Colonic mucosa (tissue), 4 donors: ENCODE results near the gene TTC28. TPM values are rescaled to one million over a fixed set of nuclear protein-coding genes. Genes with fewer than 3 reads are reported as not detected.

ENCODE experiments used
- DNase-seq: peaks from one replicate; pipeline ENCODE4 v3.0.0-alpha.2; 2020
- H3K27ac ChIP-seq: fragments of 200-600 bp; one replicate; pipeline ENCODE4 v1.8.0; 2021
- H3K27me3 ChIP-seq: fragments of 200-600 bp; one replicate; pipeline ENCODE4 v1.8.0; 2021
- H3K36me3 ChIP-seq: fragments of 200-600 bp; one replicate; pipeline ENCODE4 v1.8.0; 2021
- H3K4me1 ChIP-seq: fragments of 200-600 bp; one replicate; pipeline ENCODE4 v1.8.0; 2021; ENCODE audit warnings: mild to moderate bottlenecking
- H3K4me3 ChIP-seq: fragments of 200-600 bp; one replicate; pipeline ENCODE4 v1.8.0; 2021
- H3K9ac ChIP-seq, 2 donors: one replicate each; pipeline ENCODE4 v1.7.0; 2013; ENCODE audit warnings: control low read depth in 2 of 2, low read depth in 2 of 2, low read length in 2 of 2
- H3K9me3 ChIP-seq: fragments of 200-600 bp; one replicate; pipeline ENCODE4 v1.8.0; 2021
- CTCF ChIP-seq: fragments of 200-600 bp; IDR thresholded peaks from one replicate; pipeline ENCODE4 v1.8.0; 2022; ENCODE audit warnings: antibody characterized with exemption, mild to moderate bottlenecking
- intact Hi-C: fragments of 100-400 bp; cut with DNase I; formaldehyde crosslinking; loops from one replicate; pipeline ENCODE4 v1.14.1; 2022
- total RNA-seq, 2 donors: library from RNA; stranded (reverse); fragmentation: NEBNext Ultra II Directional in 1 of 2; extraction: Animal tissue kit (Norgen Biotek cat#: 25700) in 1 of 2; gene quantifications; one replicate each; pipeline ENCODE4 v1.2.1, GENCODE V29; 2021
- donor health status: healthy.
- donor health status: DM: no; HTN: no; CAD: no.
- donor health status: DM: no; HTN: no; CAD: no.

Gene TTC28
- total RNA-seq, 2 donors from 2014 or later: 6.6 to 9.2 TPM

- no peaks in the 10 kb centered on the region for H3K36me3 ChIP-seq
- no peaks in the 10 kb centered on the region for H3K9me3 ChIP-seq
- TF ChIP-seq CTCF: no peak
- intact Hi-C loops: no loop called here
- no peak overlapping the region for H3K9ac ChIP-seq
- no peak for DNase-seq
- no peaks in the 10 kb centered on the region for H3K27me3 ChIP-seq
- H3K4me3 ChIP-seq: no peak overlapping the region
- no peaks in the 10 kb centered on the region for H3K4me1 ChIP-seq
- H3K27ac ChIP-seq: no peak overlapping the region
Measured at GRCh38 chr22:28244757-28245156, 434.9 kb downstream of the TTC28 start.

GRCh38 chr22:28243539-28243938, 436.1 kb downstream of the TTC28 start:
- no peak overlapping the region for H3K27ac ChIP-seq
- no peaks in the 10 kb centered on the region for H3K36me3 ChIP-seq
- no peak overlapping the region for H3K4me3 ChIP-seq
- no peaks in the 10 kb centered on the region for H3K4me1 ChIP-seq
- no peaks in the 10 kb centered on the region for H3K27me3 ChIP-seq
- H3K9me3 ChIP-seq: no peaks in the 10 kb centered on the region
- intact Hi-C loops: no loop called here
- TF ChIP-seq CTCF: no peak
- H3K9ac ChIP-seq: no peak overlapping the region
- no peak for DNase-seq

- no peak for DNase-seq
- Histone ChIP-seq H3K4me1 (no peaks in the 10 kb centered on the region), H3K36me3 (no peaks in the 10 kb centered on the region), H3K4me3 (no peak overlapping the region), H3K27ac (no peak overlapping the region), H3K9me3 (no peaks in the 10 kb centered on the region), H3K27me3 (no peaks in the 10 kb centered on the region), H3K9ac (no peak overlapping the region)
- TF ChIP-seq CTCF: no peak
- intact Hi-C loops: no loop called here
Measured at GRCh38 chr22:28241656-28242290, 437.9 kb downstream of the TTC28 start.

- Histone ChIP-seq H3K9ac (no peak overlapping the region), H3K9me3 (no peaks in the 10 kb centered on the region), H3K4me1 (no peaks in the 10 kb centered on the region), H3K27me3 (no peaks in the 10 kb centered on the region), H3K4me3 (no peak overlapping the region), H3K36me3 (no peaks in the 10 kb centered on the region), H3K27ac (no peak overlapping the region)
- TF ChIP-seq CTCF: no peak
- DNase-seq: no peak
- intact Hi-C loops: no loop called here
Measured at GRCh38 chr22:28239941-28240340, 439.7 kb downstream of the TTC28 start.

- H3K4me1 ChIP-seq: no peaks in the 10 kb centered on the region
- intact Hi-C loops: no loop called here
- no peak for TF ChIP-seq CTCF
- H3K27ac ChIP-seq: no peak overlapping the region
- no peak overlapping the region for H3K9ac ChIP-seq
- no peak overlapping the region for H3K4me3 ChIP-seq
- no peaks in the 10 kb centered on the region for H3K36me3 ChIP-seq
- no peaks in the 10 kb centered on the region for H3K9me3 ChIP-seq
- H3K27me3 ChIP-seq: no peaks in the 10 kb centered on the region
- DNase-seq: no peak
Measured at GRCh38 chr22:28237783-28238182, 441.9 kb downstream of the TTC28 start.
